Central memory CD8-positive, alpha-beta T cell (primary cell): ENCODE results near the gene CIITA.

Source experiments
- ATAC-seq: fragments of 150-1000 bp; cut with Tn5 transposase; replicated peaks from 2 replicates; pipeline ENCODE4 v1.10.0; 2022; ENCODE audit warnings: mild to moderate bottlenecking, moderate FRiP score, moderate number of reproducible peaks; ENCODE audit not compliant: poor library complexity, severe bottlenecking; ENCODE audit errors: extremely low read depth
- DNase-seq, 2 donors: peaks; one replicate each; pipeline ENCODE4 v3.0.0; 2021; ENCODE audit warnings: low spot score in 2 of 2
- H3K27ac Mint-ChIP-seq: one replicate; pipeline ENCODE4 v1.8.0; 2022; ENCODE audit warnings: low read depth, mild to moderate bottlenecking, moderate library complexity, mixed read lengths
- H3K27me3 Mint-ChIP-seq: one replicate; pipeline ENCODE4 v1.8.0; 2022; ENCODE audit warnings: mixed read lengths
- H3K36me3 Mint-ChIP-seq: one replicate; pipeline ENCODE4 v1.8.0; 2022; ENCODE audit warnings: mild to moderate bottlenecking, moderate library complexity, mixed read lengths; ENCODE audit not compliant: insufficient read depth
- H3K4me1 Mint-ChIP-seq: one replicate; pipeline ENCODE4 v1.8.0; 2022; ENCODE audit warnings: mixed read lengths
- H3K4me3 Mint-ChIP-seq: one replicate; pipeline ENCODE4 v1.8.0; 2022; ENCODE audit warnings: mild to moderate bottlenecking, moderate library complexity, mixed read lengths
- H3K9me3 Mint-ChIP-seq: one replicate; pipeline ENCODE4 v1.8.0; 2022; ENCODE audit warnings: mixed read lengths

CIITA gene

DNA sequence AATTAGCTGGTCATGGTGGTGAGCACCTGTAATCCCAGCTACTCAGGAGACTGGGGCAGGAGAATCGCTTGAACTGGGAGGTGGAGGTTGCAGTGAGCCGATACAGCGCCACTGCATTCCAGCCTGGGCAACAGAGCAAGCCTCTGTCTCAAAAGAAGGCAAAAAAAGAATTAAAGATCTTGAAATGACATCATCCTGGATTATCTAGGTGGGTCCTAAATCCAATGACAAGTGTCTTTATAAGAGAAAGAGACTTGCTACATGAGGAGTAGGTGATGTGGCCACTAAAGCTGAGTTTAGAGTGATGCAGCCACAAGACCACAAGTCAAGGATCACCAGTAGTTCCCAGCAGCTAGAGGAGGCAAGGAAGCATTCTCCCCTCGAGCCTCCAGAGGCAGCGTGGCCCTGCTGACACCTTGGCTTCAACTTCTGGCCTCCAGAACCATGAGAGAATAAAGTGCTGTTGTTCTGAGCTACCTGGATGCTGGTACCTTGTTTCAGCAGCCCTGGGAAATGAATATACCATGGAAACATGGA, 15.8 kb downstream of the CIITA start:
- H3K27ac Mint-ChIP-seq: no peak overlapping the region
- H3K4me3 Mint-ChIP-seq: no peak overlapping the region
- ATAC-seq (no peak), DNase-seq (no peak)
- H3K27me3 Mint-ChIP-seq: no peaks in the 10 kb centered on the region
- no peaks in the 10 kb centered on the region for H3K9me3 Mint-ChIP-seq
- peaks cover 15% of the 10 kb centered on the region for H3K4me1 Mint-ChIP-seq
- peaks cover 8% of the 10 kb centered on the region for H3K36me3 Mint-ChIP-seq

- ATAC-seq (no peak), DNase-seq (no peak)
- peaks cover 15% of the 10 kb centered on the region for H3K4me1 Mint-ChIP-seq
- H3K9me3 Mint-ChIP-seq: no peaks in the 10 kb centered on the region
- no peaks in the 10 kb centered on the region for H3K27me3 Mint-ChIP-seq
- no peak overlapping the region for H3K4me3 Mint-ChIP-seq
- peaks cover 10% of the 10 kb centered on the region for H3K36me3 Mint-ChIP-seq
- no peak overlapping the region for H3K27ac Mint-ChIP-seq
These were observed 18.3 kb downstream of the CIITA start for GRCh38 chr16:10895053-10895946.

GRCh38 chr16:10896165-10896564, 19.2 kb downstream of the CIITA start:
- no peak overlapping the region for H3K27ac Mint-ChIP-seq
- H3K4me3 Mint-ChIP-seq: no peak overlapping the region
- H3K27me3 Mint-ChIP-seq: no peaks in the 10 kb centered on the region
- H3K9me3 Mint-ChIP-seq: no peaks in the 10 kb centered on the region
- ATAC-seq (no peak), DNase-seq (no peak)
- H3K36me3 Mint-ChIP-seq: peaks cover 12% of the 10 kb centered on the region
- H3K4me1 Mint-ChIP-seq: peaks cover 15% of the 10 kb centered on the region

- Mint-ChIP-seq H3K27me3 (no peaks in the 10 kb centered on the region), H3K27ac (no peak overlapping the region), H3K4me3 (no peak overlapping the region), H3K9me3 (no peaks in the 10 kb centered on the region), H3K4me1 (peaks cover 15% of the 10 kb centered on the region), H3K36me3 (peaks cover 12% of the 10 kb centered on the region)
- no peak for ATAC-seq
- no peak for DNase-seq
These were observed 19.7 kb downstream of the CIITA start for GRCh38 chr16:10896723-10897122.

GRCh38 chr16:10897134-10897533, 20.1 kb downstream of the CIITA start:
- ATAC-seq: no peak
- no peaks in the 10 kb centered on the region for H3K9me3 Mint-ChIP-seq
- no peak overlapping the region for H3K4me3 Mint-ChIP-seq
- no peaks in the 10 kb centered on the region for H3K27me3 Mint-ChIP-seq
- H3K4me1 Mint-ChIP-seq: peaks cover 15% of the 10 kb centered on the region
- H3K36me3 Mint-ChIP-seq: peaks cover 12% of the 10 kb centered on the region
- no peak for DNase-seq
- no peak overlapping the region for H3K27ac Mint-ChIP-seq

- Mint-ChIP-seq H3K27me3 (no peaks in the 10 kb centered on the region), H3K27ac (no peak overlapping the region), H3K36me3 (peaks cover 11% of the 10 kb centered on the region), H3K4me1 (no peaks in the 10 kb centered on the region), H3K9me3 (no peaks in the 10 kb centered on the region), H3K4me3 (no peak overlapping the region)
- DNase-seq (no peak), ATAC-seq (no peak)
These were observed 26.0 kb downstream of the CIITA start for GRCh38 chr16:10902999-10903398.

DNA sequence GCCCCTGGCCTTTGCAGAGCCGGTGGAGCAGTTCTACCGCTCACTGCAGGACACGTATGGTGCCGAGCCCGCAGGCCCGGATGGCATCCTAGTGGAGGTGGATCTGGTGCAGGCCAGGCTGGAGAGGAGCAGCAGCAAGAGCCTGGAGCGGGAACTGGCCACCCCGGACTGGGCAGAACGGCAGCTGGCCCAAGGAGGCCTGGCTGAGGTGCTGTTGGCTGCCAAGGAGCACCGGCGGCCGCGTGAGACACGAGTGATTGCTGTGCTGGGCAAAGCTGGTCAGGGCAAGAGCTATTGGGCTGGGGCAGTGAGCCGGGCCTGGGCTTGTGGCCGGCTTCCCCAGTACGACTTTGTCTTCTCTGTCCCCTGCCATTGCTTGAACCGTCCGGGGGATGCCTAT, 29.5 kb downstream of the CIITA start:
- Mint-ChIP-seq H3K4me3 (no peak overlapping the region), H3K4me1 (no peaks in the 10 kb centered on the region), H3K36me3 (peaks cover 6% of the 10 kb centered on the region), H3K27ac (no peak overlapping the region), H3K27me3 (no peaks in the 10 kb centered on the region), H3K9me3 (no peaks in the 10 kb centered on the region)
- ATAC-seq (no peak), DNase-seq (no peak)

DNA sequence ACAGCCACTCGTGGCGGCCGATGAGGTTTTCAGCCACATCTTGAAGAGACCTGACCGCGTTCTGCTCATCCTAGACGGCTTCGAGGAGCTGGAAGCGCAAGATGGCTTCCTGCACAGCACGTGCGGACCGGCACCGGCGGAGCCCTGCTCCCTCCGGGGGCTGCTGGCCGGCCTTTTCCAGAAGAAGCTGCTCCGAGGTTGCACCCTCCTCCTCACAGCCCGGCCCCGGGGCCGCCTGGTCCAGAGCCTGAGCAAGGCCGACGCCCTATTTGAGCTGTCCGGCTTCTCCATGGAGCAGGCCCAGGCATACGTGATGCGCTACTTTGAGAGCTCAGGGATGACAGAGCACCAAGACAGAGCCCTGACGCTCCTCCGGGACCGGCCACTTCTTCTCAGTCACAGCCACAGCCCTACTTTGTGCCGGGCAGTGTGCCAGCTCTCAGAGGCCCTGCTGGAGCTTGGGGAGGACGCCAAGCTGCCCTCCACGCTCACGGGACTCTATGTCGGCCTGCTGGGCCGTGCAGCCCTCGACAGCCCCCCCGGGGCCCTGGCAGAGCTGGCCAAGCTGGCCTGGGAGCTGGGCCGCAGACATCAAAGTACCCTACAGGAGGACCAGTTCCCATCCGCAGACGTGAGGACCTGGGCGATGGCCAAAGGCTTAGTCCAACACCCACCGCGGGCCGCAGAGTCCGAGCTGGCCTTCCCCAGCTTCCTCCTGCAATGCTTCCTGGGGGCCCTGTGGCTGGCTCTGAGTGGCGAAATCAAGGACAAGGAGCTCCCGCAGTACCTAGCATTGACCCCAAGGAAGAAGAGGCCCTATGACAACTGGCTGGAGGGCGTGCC, 30.1 kb downstream of the CIITA start:
- peaks cover 6% of the 10 kb centered on the region for H3K36me3 Mint-ChIP-seq
- H3K4me3 Mint-ChIP-seq: no peak overlapping the region
- ATAC-seq (no peak), DNase-seq (no peak)
- H3K27ac Mint-ChIP-seq: no peak overlapping the region
- no peaks in the 10 kb centered on the region for H3K4me1 Mint-ChIP-seq
- H3K27me3 Mint-ChIP-seq: no peaks in the 10 kb centered on the region
- no peaks in the 10 kb centered on the region for H3K9me3 Mint-ChIP-seq

GRCh38 chr16:10907757-10908045, 30.7 kb downstream of the CIITA start:
- Mint-ChIP-seq H3K27me3 (no peaks in the 10 kb centered on the region), H3K27ac (no peak overlapping the region), H3K36me3 (peaks cover 6% of the 10 kb centered on the region), H3K4me1 (no peaks in the 10 kb centered on the region), H3K4me3 (no peak overlapping the region), H3K9me3 (no peaks in the 10 kb centered on the region)
- ATAC-seq (no peak), DNase-seq (no peak)

DNA sequence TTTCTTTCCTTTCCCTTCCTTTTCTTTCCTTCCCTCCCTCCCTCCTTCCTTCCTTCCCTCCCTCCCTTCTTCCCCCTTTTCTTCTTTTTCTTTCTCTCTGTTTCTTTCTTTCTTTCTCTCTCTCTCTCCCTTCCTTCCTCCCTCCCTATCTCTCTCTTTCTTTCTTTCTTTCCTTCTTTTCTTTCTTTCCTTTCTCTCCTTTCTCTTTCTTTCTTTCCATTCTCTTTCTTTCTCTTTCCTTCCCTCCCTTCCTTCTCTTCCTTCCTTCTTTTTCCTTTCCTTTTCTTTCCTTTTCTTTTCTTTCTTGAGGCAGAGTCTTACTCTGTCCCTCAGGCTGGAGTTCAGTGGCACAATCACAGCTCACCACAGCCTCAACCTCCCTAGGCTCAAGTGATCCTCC, 34.3 kb downstream of the CIITA start:
- Mint-ChIP-seq H3K36me3 (peaks cover 6% of the 10 kb centered on the region), H3K27ac (peak overlapping the region; percentile 39), H3K27me3 (no peaks in the 10 kb centered on the region), H3K4me1 (no peaks in the 10 kb centered on the region), H3K9me3 (no peaks in the 10 kb centered on the region), H3K4me3 (no peak overlapping the region)
- ATAC-seq (no peak), DNase-seq (no peak)

- peaks cover 15% of the 10 kb centered on the region for H3K36me3 Mint-ChIP-seq
These were observed 39.5 kb downstream of the CIITA start for GRCh38 chr16:10916534-10916933.

GRCh38 chr16:10918294-10919002, 41.4 kb downstream of the CIITA start:
- Mint-ChIP-seq H3K9me3 (no peaks in the 10 kb centered on the region), H3K4me3 (no peak overlapping the region), H3K27ac (no peak overlapping the region), H3K36me3 (peaks cover 16% of the 10 kb centered on the region), H3K4me1 (no peaks in the 10 kb centered on the region), H3K27me3 (no peaks in the 10 kb centered on the region)
- ATAC-seq (peak; percentile 49), DNase-seq (peak; percentile 70 to 77)

More at GRCh38 chr16:10916534-10916933, 39.5 kb downstream of the CIITA start:
- no peak overlapping the region for H3K27ac Mint-ChIP-seq
- no peaks in the 10 kb centered on the region for H3K4me1 Mint-ChIP-seq
- ATAC-seq (no peak), DNase-seq (no peak)
- H3K9me3 Mint-ChIP-seq: no peaks in the 10 kb centered on the region
- no peaks in the 10 kb centered on the region for H3K27me3 Mint-ChIP-seq
- H3K4me3 Mint-ChIP-seq: no peak overlapping the region
